ENCODE results near the gene OPCML.

OPCML gene

DNA sequence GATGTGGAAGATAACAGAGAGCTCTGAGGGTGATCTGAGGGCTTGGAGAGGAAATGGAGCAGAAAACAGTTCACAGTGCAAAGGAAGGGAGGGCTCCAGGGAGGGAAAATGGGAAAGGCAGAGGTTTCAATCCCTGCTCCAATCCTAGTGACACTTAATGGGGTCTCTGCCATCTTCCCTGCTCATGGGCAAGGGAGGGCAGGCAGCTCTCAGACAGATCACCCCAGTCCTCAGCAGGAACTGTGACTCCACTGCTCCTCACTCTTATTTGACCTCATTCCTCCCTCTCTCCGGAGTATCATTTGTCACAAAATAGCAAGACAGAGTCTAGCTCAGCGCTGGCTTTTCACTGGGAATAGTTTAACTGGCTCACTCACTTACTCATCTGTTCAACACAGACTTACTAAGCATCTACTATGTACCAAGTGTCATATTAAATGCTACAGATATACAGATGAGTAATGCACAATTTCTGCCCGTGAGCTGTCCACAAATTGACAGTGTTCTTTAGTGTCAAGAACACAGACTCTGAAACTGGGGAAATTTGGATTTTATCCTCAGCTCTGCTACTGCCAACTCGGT is 817.4 kb downstream of the OPCML start:
- TF ChIP-seq, protein P1, sequence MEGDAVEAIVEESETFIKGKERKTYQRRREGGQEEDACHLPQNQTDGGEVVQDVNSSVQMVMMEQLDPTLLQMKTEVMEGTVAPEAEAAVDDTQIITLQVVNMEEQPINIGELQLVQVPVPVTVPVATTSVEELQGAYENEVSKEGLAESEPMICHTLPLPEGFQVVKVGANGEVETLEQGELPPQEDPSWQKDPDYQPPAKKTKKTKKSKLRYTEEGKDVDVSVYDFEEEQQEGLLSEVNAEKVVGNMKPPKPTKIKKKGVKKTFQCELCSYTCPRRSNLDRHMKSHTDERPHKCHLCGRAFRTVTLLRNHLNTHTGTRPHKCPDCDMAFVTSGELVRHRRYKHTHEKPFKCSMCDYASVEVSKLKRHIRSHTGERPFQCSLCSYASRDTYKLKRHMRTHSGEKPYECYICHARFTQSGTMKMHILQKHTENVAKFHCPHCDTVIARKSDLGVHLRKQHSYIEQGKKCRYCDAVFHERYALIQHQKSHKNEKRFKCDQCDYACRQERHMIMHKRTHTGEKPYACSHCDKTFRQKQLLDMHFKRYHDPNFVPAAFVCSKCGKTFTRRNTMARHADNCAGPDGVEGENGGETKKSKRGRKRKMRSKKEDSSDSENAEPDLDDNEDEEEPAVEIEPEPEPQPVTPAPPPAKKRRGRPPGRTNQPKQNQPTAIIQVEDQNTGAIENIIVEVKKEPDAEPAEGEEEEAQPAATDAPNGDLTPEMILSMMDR (IDR thresholded peaks at IDR 0.05; ENCODE audit: borderline replicate concordance, insufficient read depth, low read depth, low read length) = no peak
- H3K4me3 ChIP-seq (ENCODE audit: low read depth, low read length) = no peak overlapping the region

DNA sequence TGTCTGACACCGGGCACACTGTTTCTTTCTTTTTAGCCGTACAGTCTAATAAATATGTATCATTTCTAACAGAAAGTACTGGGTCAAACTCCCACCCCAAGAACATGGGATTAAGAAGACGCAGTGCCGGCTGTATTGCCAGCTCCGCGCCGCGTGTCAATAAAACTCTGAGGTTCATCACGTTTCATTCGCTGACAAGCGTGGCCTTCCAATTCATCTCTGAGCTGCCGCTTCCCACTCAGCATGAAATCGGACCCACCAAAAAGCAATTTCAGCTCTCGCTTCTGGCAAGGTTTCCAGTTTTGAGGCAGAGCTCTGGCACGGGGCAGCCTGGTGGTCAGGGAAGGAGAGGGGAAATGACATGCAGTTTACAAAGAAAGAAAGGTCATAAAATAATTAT is 819.8 kb downstream of the OPCML start:
- TF ChIP-seq, protein P1 (IDR thresholded peaks at IDR 0.05; ENCODE audit: borderline replicate concordance, insufficient read depth, low read depth, low read length) = no peak
- H3K4me3 ChIP-seq (ENCODE audit: low read depth, low read length) = no peak overlapping the region

DNA sequence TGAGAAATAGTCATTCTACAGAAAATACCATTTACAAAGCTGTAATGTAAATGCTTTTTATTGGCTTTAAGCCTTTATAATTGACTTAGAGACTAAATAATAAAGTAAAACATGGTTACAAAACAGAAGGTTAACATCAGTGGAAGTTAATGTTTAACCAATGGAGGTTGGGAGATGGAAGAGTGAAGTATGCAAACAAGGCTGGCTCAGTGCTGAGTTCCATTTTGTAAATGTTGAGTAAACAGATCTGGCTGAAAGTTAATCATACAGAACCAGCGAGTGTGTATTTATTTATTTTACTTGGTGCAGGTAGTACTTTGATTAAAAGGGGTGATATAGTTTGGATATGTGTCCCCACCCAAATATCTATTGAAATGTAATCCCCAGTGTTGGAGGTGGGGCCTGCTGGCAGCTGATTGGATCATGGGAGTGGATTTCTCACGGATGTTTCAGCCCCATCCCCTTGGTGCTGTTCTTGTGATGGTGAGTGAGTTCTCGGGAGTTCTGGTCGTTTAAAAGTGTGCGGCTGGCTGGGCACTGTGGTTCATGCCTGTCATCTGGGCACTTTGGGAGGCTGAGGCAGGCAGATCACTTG is 827.4 kb downstream of the OPCML start:
- no peak overlapping the region for H3K4me3 ChIP-seq (ENCODE audit: low read depth, low read length)
- TF ChIP-seq, protein P1 (IDR thresholded peaks at IDR 0.05; ENCODE audit: borderline replicate concordance, insufficient read depth, low read depth, low read length) = no peak

DNA sequence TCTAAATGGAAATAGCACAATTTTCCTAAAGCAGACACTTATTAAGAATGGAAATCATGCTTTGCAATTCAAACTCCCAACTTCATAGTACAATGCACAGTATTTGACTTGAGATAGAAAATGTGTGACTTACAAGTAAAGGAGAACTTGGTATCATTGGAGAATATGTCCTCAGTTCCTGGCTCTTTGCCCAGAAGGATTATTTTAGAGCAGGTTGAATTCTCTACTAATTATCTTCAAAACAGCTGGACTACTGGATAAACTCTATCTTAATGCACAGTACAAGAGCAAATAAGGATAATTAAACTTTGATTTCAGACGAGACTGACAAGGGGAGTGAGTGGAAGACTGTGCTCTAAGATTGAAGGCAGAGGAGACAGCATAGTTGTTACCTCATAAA is 839.4 kb downstream of the OPCML start:
- TF ChIP-seq, protein P1 (IDR thresholded peaks at IDR 0.05; ENCODE audit: borderline replicate concordance, insufficient read depth, low read depth, low read length) = no peak
- H3K4me3 ChIP-seq (ENCODE audit: low read depth, low read length) = no peak overlapping the region

DNA sequence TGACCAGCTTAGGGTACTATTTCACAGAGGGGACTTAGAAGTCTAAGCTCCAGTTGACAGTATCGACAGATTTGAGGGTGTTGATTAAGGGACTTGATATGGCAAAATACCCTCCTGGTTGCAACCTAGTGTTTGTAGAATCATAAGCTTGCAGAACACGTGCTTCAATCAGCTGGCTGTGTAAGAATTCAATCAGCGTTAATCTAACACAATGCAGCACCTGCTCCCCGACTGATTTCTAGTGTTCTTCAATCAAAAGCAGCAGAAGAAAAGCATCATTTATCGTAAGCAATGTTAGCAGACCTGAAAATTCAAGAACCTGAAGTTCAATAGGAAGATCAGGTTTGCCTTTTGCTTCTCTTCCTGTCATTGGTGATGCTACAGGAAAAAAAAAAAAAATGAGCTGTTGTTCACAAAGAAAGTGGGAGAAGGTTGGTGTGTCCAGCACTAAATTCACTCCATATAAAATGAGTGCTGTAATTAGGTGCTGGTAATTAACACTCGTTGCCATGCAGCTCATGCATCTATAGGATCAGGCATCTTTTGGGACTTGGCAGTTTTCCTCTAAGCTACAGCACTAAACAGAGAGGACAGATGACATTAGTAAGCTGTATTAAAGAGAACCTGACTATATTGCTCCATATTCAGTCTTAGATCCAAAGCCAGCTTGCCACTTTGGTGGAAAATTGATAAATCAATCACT is 840.3 kb downstream of the OPCML start:
- H3K4me3 ChIP-seq (ENCODE audit: low read depth, low read length) = no peak overlapping the region
- TF ChIP-seq, protein P1 (IDR thresholded peaks at IDR 0.05; ENCODE audit: borderline replicate concordance, insufficient read depth, low read depth, low read length) = no peak

DNA sequence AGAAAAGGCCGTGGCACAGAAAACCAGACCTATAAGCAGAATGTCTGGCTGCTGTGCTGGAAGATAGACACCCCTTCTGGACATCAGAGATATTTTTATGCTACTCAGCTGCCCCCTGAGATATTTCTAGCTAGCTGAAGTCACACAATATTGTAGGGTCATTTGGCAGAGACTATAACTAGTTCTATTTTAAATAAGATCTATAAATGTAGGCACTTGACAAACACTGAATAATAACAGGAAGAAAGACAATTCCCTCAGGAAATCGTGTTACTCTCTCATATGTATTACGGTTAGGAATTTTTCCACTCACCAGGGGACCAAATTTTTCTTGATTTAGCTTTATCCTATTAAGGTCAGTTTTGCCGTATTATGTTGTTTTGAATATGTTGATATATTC is 845.4 kb downstream of the OPCML start:
- TF ChIP-seq, protein P1 (IDR thresholded peaks at IDR 0.05; ENCODE audit: borderline replicate concordance, insufficient read depth, low read depth, low read length) = no peak
- no peak overlapping the region for H3K4me3 ChIP-seq (ENCODE audit: low read depth, low read length)

DNA sequence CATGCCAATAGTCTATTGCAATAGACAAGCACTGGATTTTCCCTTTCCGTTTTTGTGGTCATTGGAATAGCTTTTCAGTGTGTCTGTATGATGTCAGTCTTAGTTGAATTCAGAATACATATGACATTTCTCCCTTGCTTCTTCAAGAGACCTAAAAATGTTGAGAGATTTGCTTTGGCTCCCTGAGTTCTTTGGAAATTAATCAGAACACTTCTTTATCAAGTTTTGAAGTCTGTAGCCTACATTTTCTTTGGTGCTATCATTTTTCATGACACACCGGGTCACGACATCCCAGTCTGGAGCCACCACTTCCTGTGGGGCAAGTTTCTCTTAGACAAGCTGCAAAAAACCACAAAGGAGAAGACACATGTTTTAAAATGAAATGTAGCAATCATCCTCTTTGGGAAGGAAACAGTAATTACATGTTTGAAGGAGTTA is 847.1 kb downstream of the OPCML start:
- no peak overlapping the region for H3K4me3 ChIP-seq (ENCODE audit: low read depth, low read length)
- TF ChIP-seq, protein P1 (IDR thresholded peaks at IDR 0.05; ENCODE audit: borderline replicate concordance, insufficient read depth, low read depth, low read length) = no peak
